K562 (cell line): ENCODE data around the gene CEP120. TPM values are rescaled to one million over a fixed set of nuclear protein-coding genes. Genes with fewer than 3 reads are reported as not detected.

ENCODE experiments used
- BRD9 ChIP-seq: fragments of 450-650 bp; IDR thresholded peaks from 2 replicates; pipeline ENCODE4 v1.6.1; 2018; ENCODE audit warnings: low read depth; ENCODE audit not compliant: partially characterized antibody
- CEBPG ChIP-seq, 3 experiments: fragments of 200-800 bp in 1 of 3; sonication (Bioruptor generic) in 1 of 3; sonication (generic) in 1 of 3; formaldehyde crosslinking in 1 of 3; IDR thresholded peaks in 2 of 3; conservative IDR thresholded peaks in 1 of 3; 2 replicates each; pipeline versions ENCODE4 v1.6.1 to v1.8.0; 2016 to 2022; ENCODE audit warnings: missing compliant biosample characterization in 2 of 3, missing genetic modification characterization in 2 of 3, mild to moderate bottlenecking in 1 of 3, missing genetic modification reagents in 1 of 3
- DDX20 ChIP-seq: fragments of 450-650 bp; IDR thresholded peaks from 2 replicates; pipeline ENCODE4 v1.6.1; 2016; ENCODE audit warnings: missing genetic modification characterization, low read depth, mild to moderate bottlenecking, missing compliant biosample characterization, moderate library complexity
- EZH2 ChIP-seq: IDR thresholded peaks from 2 replicates; pipeline ENCODE4 v1.6.1; 2012; ENCODE audit warnings: low read depth, mild to moderate bottlenecking, inconsistent platforms, low read length, borderline replicate concordance
- FOXK2 ChIP-seq, 2 experiments: fragments of 450-650 bp; IDR thresholded peaks in 1 of 2; conservative IDR thresholded peaks in 1 of 2; 2 replicates each; pipeline ENCODE4 v1.6.1; 2016; ENCODE audit warnings: low read depth in 2 of 2, mild to moderate bottlenecking in 1 of 2
- HDGF ChIP-seq: fragments of 450-650 bp; IDR thresholded peaks from 2 replicates; pipeline ENCODE4 v1.6.1; 2016
- JUN ChIP-seq, 2 experiments: sonication (generic) in 1 of 2; formaldehyde crosslinking in 1 of 2; IDR thresholded peaks; 2 replicates each; pipeline versions ENCODE4 v1.6.1 to v1.8.0; 2012 to 2022; ENCODE audit warnings: borderline replicate concordance in 2 of 2, mild to moderate bottlenecking in 2 of 2, improper control_type of control experiment in 1 of 2, low read depth in 1 of 2, low read length in 1 of 2, missing genetic modification reagents in 1 of 2
- KHSRP ChIP-seq: fragments of 450-650 bp; IDR thresholded peaks from 2 replicates; pipeline ENCODE4 v1.6.1; 2017
- NBN ChIP-seq: fragments of 450-650 bp; IDR thresholded peaks from 2 replicates; pipeline ENCODE4 v1.6.1; 2016; ENCODE audit warnings: low read depth, mild to moderate bottlenecking
- NCOR1 ChIP-seq: fragments of 450-650 bp; IDR thresholded peaks from 2 replicates; pipeline ENCODE4 v1.6.1; 2016; ENCODE audit warnings: mild to moderate bottlenecking, moderate library complexity
- PCBP1 ChIP-seq: fragments of 200-400 bp; formaldehyde crosslinking; IDR thresholded peaks from 2 replicates; pipeline ENCODE4 v1.6.1; 2018; ENCODE audit warnings: mild to moderate bottlenecking, low read depth, low read length; ENCODE audit not compliant: poor library complexity, severe bottlenecking
- PTRF ChIP-seq: fragments of 450-650 bp; IDR thresholded peaks from 2 replicates; pipeline ENCODE4 v1.6.1; 2016; ENCODE audit warnings: mild to moderate bottlenecking, missing genetic modification characterization, missing compliant biosample characterization
- RAD21 ChIP-seq, 2 experiments: fragments of 250-450 bp in 1 of 2; fragments of 450-650 bp in 1 of 2; sonication (Bioruptor Pico) in 1 of 2; formaldehyde crosslinking in 1 of 2; IDR thresholded peaks in 1 of 2; conservative IDR thresholded peaks in 1 of 2; 2 replicates each; pipeline versions ENCODE4 v1.4.0 to v1.8.0; 2020 to 2022; ENCODE audit warnings: mild to moderate bottlenecking in 2 of 2, moderate library complexity in 1 of 2
- RUNX1 ChIP-seq: sonication (generic); IDR thresholded peaks from 2 replicates; pipeline ENCODE4 v1.6.1; 2016; ENCODE audit warnings: antibody characterized with exemption, low read depth
- SMC3 ChIP-seq: conservative IDR thresholded peaks from 2 replicates; pipeline ENCODE4 v1.6.1; 2011; ENCODE audit warnings: low read depth, low read length, improper control_type of control experiment; ENCODE audit not compliant: insufficient read depth
- TAL1 ChIP-seq: fragments of 450-650 bp; IDR thresholded peaks from 2 replicates; pipeline ENCODE4 v1.6.1; 2016; ENCODE audit warnings: mild to moderate bottlenecking
- TEAD2 ChIP-seq: fragments of 450-650 bp; IDR thresholded peaks from 2 replicates; pipeline ENCODE4 v1.6.1; 2016; ENCODE audit warnings: missing genetic modification characterization, control low read depth, missing compliant biosample characterization
- TRIM28 ChIP-seq: fragments of 450-650 bp; IDR thresholded peaks from 2 replicates; pipeline ENCODE4 v1.6.1; 2017
- ZNF121 ChIP-seq: sonication (generic); formaldehyde crosslinking; conservative IDR thresholded peaks from 2 replicates; pipeline ENCODE4 v1.8.0; 2022; ENCODE audit warnings: missing genetic modification reagents
- ZNF143 ChIP-seq: sonication (generic); formaldehyde crosslinking; IDR thresholded peaks from 2 replicates; pipeline ENCODE4 v1.9.0; 2022; ENCODE audit warnings: mild to moderate bottlenecking, missing genetic modification reagents
- ZNF253 ChIP-seq: fragments of 250-450 bp; sonication (Bioruptor Pico); conservative IDR thresholded peaks from 2 replicates; pipeline ENCODE4 v1.6.1; 2021; ENCODE audit warnings: mild to moderate bottlenecking
- ZNF717 ChIP-seq: fragments of 250-450 bp; sonication (Bioruptor Pico); IDR thresholded peaks from 2 replicates; pipeline ENCODE4 v1.5.0; 2021
- polyA plus RNA-seq, 8 experiments: library from polyadenylated mRNA; depleted of rRNA in 4 of 8; stranded (reverse) in 5 of 8; unstranded in 3 of 8; fragments of >200 nt; fragmentation: Nextera tagmentation in 2 of 8; fragmentation: Illumina TruSeq in 1 of 8; extraction: Ambion mirVana in 2 of 8; extraction: Trizol in 1 of 8; gene quantifications; 2 replicates each; pipeline versions ENCODE4 v1.2.1 to v1.2.3, GENCODE V29; 2011 to 2014; ENCODE audit warnings: inconsistent platforms in 1 of 8, missing spikeins in 1 of 8
- total RNA-seq, 7 experiments: library from RNA; depleted of rRNA in 6 of 7; stranded (reverse); fragments of >200 nt in 6 of 7; fragmentation: Illumina TruSeq in 2 of 7; extraction: Trizol in 2 of 7; gene quantifications; 2 replicates each; pipeline versions ENCODE4 v1.2.1 to v1.2.3, GENCODE V29; 2011 to 2021; ENCODE audit warnings: low replicate concordance in 1 of 7
- TF ChIP-seq, protein P1 (sequence below), 2 experiments: fragments of 450-650 bp in 1 of 2; sonication (generic) in 1 of 2; formaldehyde crosslinking in 1 of 2; IDR thresholded peaks in 1 of 2; conservative IDR thresholded peaks in 1 of 2; 2 replicates each; pipeline versions ENCODE4 v1.6.1 to v1.8.1; 2016 to 2023; ENCODE audit warnings: mild to moderate bottlenecking in 2 of 2, moderate library complexity in 2 of 2, inconsistent platforms in 1 of 2, missing genetic modification reagents in 1 of 2
- TF ChIP-seq, protein P2 (sequence below): fragments of 250-450 bp; sonication (Bioruptor Pico); IDR thresholded peaks from 2 replicates; pipeline ENCODE4 v1.8.0; 2021; ENCODE audit warnings: moderate library complexity, mild to moderate bottlenecking, inconsistent platforms
- TF ChIP-seq, protein P3 (sequence below): fragments of 450-650 bp; formaldehyde crosslinking; IDR thresholded peaks from 2 replicates; pipeline ENCODE4 v1.4.0; 2020; ENCODE audit warnings: mild to moderate bottlenecking, mixed read lengths

Gene CEP120
- total and polyA plus RNA-seq, 9 of the 15 experiments (the other 6 are each of a cell fraction or from before 2014, with no cell fraction given), result 3.3 to 24.9 (median 14.4) TPM

GRCh38 chr5:123423278-123424149 lies at the start of gene CEP120 (continued):
- no peak; the same call in 1 of the 2 replicates for TF ChIP-seq JUN (IDR thresholded peaks at IDR 0.05; ENCODE audit: borderline replicate concordance, low read depth, low read length)
- no peak for TF ChIP-seq JUN (CRISPR knock-in tag; IDR thresholded peaks at IDR 0.05; ENCODE audit: borderline replicate concordance)
- TF ChIP-seq CEBPG (CRISPR knock-in tag; IDR thresholded peaks at IDR 0.05), result peak; percentile 29; the same call in 1 of the 2 replicates
- peak; percentile 51 to 55; a peak in 3 of 4 replicates for TF ChIP-seq CEBPG (tag; conservative IDR thresholded peaks at IDR 0.05 in 1 of 2, IDR thresholded peaks at IDR 0.05 in 1 of 2)
- TF ChIP-seq, protein P1, sequence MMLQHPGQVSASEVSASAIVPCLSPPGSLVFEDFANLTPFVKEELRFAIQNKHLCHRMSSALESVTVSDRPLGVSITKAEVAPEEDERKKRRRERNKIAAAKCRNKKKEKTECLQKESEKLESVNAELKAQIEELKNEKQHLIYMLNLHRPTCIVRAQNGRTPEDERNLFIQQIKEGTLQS (IDR thresholded peaks at IDR 0.05), result peak; percentile 67; the same call in 1 of the 2 replicates
- TF ChIP-seq, protein P1 (CRISPR knock-in tag; conservative IDR thresholded peaks at IDR 0.05), result no peak
- no peak for TF ChIP-seq DDX20
- no peak for TF ChIP-seq ZNF143 (CRISPR knock-in tag)
- TF ChIP-seq RAD21 (CRISPR knock-in tag; conservative IDR thresholded peaks at IDR 0.05 in 1 of 2, IDR thresholded peaks at IDR 0.05 in 1 of 2), result peak; percentile 62 to 69
- TF ChIP-seq NCOR1, result no peak
- 0 out of 2 replicates have a peak, but pooled peaks have one; percentile 21 for TF ChIP-seq TRIM28
- TF ChIP-seq, protein P2, sequence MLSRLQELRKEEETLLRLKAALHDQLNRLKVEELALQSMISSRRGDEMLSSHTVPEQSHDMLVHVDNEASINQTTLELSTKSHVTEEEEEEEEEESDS (CRISPR knock-in tag), result no peak
- TF ChIP-seq, protein P3, sequence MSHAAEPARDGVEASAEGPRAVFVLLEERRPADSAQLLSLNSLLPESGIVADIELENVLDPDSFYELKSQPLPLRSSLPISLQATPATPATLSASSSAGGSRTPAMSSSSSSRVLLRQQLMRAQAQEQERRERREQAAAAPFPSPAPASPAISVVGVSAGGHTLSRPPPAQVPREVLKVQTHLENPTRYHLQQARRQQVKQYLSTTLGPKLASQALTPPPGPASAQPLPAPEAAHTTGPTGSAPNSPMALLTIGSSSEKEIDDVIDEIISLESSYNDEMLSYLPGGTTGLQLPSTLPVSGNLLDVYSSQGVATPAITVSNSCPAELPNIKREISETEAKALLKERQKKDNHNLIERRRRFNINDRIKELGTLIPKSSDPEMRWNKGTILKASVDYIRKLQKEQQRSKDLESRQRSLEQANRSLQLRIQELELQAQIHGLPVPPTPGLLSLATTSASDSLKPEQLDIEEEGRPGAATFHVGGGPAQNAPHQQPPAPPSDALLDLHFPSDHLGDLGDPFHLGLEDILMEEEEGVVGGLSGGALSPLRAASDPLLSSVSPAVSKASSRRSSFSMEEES, result peak; percentile 75
- no peak for TF ChIP-seq TEAD2 (tag)
- TF ChIP-seq ZNF253, result 0 out of 2 replicates have a peak, but pooled peaks have one; percentile 24
- TF ChIP-seq ZNF121, result no peak
- TF ChIP-seq PTRF (tag), result no peak
- no peak for TF ChIP-seq HDGF
- peak; percentile 51 to 79; a peak in 2 of 4 replicates for TF ChIP-seq FOXK2 (conservative IDR thresholded peaks at IDR 0.05 in 1 of 2, IDR thresholded peaks at IDR 0.05 in 1 of 2; ENCODE audit: low read depth in 2 of 2)
- TF ChIP-seq EZH2, result no peak
- peak; percentile 71 for TF ChIP-seq SMC3
- TF ChIP-seq RUNX1, result no peak
- TF ChIP-seq BRD9, result peak; percentile 61
- no peak for TF ChIP-seq PCBP1
- TF ChIP-seq ZNF717, result no peak
- TF ChIP-seq NBN, result peak; percentile 70; the same call in 1 of the 2 replicates
- TF ChIP-seq TAL1, result no peak
- no peak for TF ChIP-seq KHSRP
